ENCODE results near the gene NUSAP1.
"Not testable (repeated sequence)": the region's sequence is repeated elsewhere in the genome, so short reads cannot be mapped to it uniquely, and the experiment has no call there.

The NUSAP1 gene

DNA sequence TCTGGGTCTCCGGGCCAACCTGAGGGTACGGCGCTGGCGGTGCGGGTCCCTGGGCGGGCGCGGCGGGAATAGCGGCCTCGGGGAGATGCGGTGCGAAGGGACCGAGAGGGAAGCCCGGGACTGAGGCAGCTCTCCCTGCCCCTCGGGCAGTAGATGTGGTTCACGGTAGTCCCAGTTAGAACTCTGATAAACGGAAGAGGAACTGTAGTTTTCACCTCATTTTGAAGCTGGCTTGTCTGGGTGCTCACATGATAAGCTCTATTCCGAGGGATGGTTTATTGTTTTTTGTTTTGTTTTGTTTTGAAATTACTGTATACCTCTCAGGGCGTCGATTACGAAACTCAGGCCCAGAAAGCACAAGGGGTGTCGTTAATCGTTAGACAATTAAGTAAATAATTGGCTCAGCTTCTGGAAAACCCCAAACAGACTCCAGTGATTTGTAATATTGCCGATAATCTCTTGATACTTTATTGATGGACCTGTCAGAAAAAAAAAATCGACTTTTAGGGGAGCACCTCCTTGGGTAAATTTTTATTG lies 413 bp downstream of the NUSAP1 start:
- DNase-seq (ENCODE audit: low read depth in 2 of 2), result no peak

- no peak for DNase-seq (ENCODE audit: low read depth in 2 of 2)
These were observed 1.8 kb downstream of the NUSAP1 start for GRCh38 chr15:41334293-41335120.

- DNase-seq (ENCODE audit: low read depth in 2 of 2), result no peak
These were observed 3.9 kb downstream of the NUSAP1 start for GRCh38 chr15:41336549-41336948.

- DNase-seq (ENCODE audit: low read depth in 2 of 2), result no peak
These were observed 4.4 kb downstream of the NUSAP1 start for GRCh38 chr15:41337047-41337446.

- DNase-seq (ENCODE audit: low read depth in 2 of 2), result no peak
These were observed 5.2 kb downstream of the NUSAP1 start for GRCh38 chr15:41337631-41338522.

GRCh38 chr15:41340189-41340695 lies 7.6 kb downstream of the NUSAP1 start:
- no peak for DNase-seq (ENCODE audit: low read depth in 2 of 2)

DNA sequence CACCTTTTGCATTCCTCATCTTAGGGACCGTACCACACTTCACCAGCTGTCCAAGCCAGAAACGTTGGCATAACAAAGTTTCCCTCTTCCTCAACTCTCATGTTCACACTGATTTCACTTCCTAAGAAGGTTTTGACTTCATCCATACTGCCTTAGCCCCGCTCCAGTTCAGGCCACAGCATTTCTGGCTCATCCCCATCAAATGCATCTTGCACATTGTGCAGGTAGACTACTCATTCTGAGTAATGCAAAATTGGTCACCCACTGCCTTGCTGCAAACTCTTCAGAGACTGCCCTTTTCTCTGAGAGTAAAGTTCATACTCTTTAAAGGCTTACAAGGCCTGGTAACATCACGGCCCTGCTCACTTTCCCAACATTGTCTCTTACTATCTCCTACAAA lies 8.8 kb downstream of the NUSAP1 start:
- no peak for DNase-seq (ENCODE audit: low read depth in 2 of 2)

- no peak for DNase-seq (ENCODE audit: low read depth in 2 of 2)
These were observed 14.6 kb downstream of the NUSAP1 start for GRCh38 chr15:41347236-41347635.

GRCh38 chr15:41350057-41350717 lies 17.5 kb downstream of the NUSAP1 start:
- DNase-seq (ENCODE audit: low read depth in 2 of 2), result no peak

- no peak for DNase-seq (ENCODE audit: low read depth in 2 of 2)
These were observed 21.7 kb downstream of the NUSAP1 start for GRCh38 chr15:41354371-41354770.

- no peak for DNase-seq (ENCODE audit: low read depth in 2 of 2)
These were observed 34.7 kb downstream of the NUSAP1 start for GRCh38 chr15:41367418-41367817.

- DNase-seq (ENCODE audit: low read depth in 2 of 2), result no peak
These were observed 45.3 kb downstream of the NUSAP1 start for GRCh38 chr15:41377978-41378377.

- DNase-seq (ENCODE audit: low read depth in 2 of 2), result not testable (repeated sequence)
These were observed 51.5 kb downstream of the NUSAP1 start for GRCh38 chr15:41383974-41384749.

DNA sequence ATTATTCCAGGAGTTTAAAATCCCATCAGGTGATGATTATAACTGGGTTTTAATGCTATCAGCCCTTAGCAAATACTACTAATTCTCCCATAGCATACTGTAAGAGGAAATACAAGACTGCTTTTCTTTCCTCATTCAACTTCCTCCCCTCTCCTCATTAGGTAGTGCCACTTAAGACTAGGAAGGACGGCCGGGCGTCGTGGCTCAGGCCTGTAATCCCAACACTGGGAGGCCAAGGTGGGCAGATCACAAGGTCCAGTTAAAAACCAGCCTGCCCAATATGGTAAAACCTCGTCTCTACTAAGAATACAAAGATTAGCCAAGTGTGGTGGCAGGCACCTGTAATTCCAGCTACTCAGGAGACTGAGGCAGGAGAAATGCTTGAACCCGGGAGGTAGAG lies 55.0 kb downstream of the NUSAP1 start:
- DNase-seq (ENCODE audit: low read depth in 2 of 2), result no peak

GRCh38 chr15:41392659-41393058 lies 60.0 kb downstream of the NUSAP1 start:
- DNase-seq (ENCODE audit: low read depth in 2 of 2), result no peak

DNA sequence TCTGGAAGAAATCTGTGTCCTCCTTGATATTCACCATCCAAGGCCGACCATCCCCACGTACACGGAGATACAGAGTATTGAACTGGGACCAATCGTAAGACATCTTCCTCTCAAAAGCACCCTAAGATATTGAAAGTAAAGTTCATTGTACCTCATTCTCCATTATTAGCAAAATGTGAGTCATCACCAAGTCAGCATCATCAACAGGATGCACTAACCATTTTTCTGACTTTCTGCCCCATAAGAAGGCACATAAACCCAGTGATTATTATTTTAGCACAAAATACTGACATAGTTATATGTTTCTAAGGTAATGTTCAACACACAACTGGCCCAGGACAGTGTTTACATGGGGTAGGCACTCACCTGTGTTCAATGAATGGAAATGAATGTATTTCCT lies 62.2 kb downstream of the NUSAP1 start:
- DNase-seq (ENCODE audit: low read depth in 2 of 2), result no peak

GRCh38 chr15:41396111-41396510 lies 63.4 kb downstream of the NUSAP1 start:
- no peak for DNase-seq (ENCODE audit: low read depth in 2 of 2)

DNA sequence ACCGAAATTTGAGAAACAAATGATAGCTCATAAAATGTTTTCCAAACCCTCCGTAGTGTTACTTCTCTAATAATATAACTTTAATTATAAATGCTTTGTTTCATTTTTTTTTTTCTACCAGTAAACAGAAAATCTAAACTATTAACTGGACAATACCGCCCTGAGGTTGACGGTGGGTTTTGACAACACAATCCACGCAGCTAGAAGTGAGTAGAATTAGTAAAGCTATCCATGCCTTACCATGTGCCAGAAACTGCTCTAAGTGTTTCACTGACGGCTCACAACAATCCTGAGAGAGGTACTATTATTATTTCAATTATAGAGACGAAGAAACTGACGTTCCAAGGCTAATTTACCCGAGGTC lies 69.2 kb downstream of the NUSAP1 start:
- DNase-seq (ENCODE audit: low read depth in 2 of 2), result no peak

DNA sequence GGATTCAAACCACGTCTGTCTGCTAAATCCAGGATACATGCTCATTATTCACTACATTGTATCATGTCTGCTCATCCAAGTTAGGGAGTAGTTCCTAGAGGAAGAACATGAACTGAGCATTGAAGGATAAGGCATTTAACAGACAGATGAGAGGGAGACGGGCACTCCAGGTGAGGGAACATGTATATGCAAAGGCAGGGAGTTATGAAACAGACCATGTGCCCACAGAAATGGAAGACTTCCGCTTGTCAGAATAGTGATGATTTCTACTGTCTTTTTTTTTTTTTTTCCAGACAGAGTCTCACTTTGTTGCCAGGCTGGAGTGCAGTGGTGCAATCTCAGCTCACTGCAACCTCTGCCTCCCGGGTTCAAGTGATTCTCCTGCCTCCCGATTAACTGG lies 74.7 kb downstream of the NUSAP1 start:
- DNase-seq (ENCODE audit: low read depth in 2 of 2), result no peak

DNA sequence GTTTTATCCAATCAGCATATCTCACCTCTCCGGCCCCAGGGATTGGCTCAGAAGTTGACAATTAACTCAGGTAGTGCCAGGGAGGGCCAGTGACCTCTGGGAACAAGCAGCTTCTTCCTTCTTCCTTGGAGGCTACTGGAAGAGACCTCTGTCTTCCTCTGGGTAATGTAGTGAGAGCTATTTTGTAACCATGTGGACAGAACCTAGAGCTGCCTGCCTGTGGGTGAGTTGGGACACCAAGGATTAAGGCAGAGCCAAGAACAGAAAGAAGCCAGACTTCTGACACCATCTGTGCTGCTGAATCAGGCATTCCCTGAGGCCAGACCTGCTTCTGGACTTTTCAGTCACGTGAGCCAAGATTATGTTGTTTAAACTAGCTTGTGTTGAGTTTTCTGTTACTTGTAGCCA lies 75.6 kb downstream of the NUSAP1 start:
- DNase-seq (ENCODE audit: low read depth in 2 of 2), result no peak

DNA sequence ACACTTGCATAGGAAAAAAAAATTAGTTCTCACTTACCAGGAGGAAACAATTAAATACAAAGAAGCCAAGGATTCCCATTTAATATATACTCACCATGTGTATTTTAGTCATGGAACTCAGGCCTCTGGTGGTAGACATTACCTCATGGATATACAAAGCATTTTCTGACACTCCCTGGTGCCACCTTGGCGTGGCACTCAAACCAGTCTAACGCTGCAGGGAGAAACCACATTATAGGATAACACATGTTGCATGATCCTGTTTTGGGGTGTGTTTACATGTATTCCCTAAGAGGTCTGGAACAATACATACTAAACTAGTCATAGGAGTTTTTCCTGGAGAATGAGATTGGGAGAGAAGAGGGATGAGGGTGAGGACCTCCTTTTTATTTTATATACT lies 78.3 kb downstream of the NUSAP1 start:
- no peak for DNase-seq (ENCODE audit: low read depth in 2 of 2)
